Astrocyte (in vitro differentiated cells and primary cell): ENCODE results near the gene EYS. TPM values are rescaled to one million over a fixed set of nuclear protein-coding genes. Genes with fewer than 3 reads are reported as not detected.

ENCODE experiments used
- DNase-seq: peaks from one replicate; pipeline ENCODE4 v3.0.0-alpha.2; 2010; ENCODE audit warnings: low read depth
- FAIRE-seq: peaks from 2 replicates; lab custom pipeline; 2011; peaks lifted over from hg19 to GRCh38; lab: Jason Lieb, UNC
- H2AFZ ChIP-seq: 2 replicates; pipeline ENCODE4 v1.6.0; 2012; ENCODE audit warnings: low read depth, low read length, inconsistent platforms
- H3K27ac ChIP-seq: 2 replicates; pipeline ENCODE4 v1.5.1; 2011; ENCODE audit warnings: low read depth, low read length, inconsistent platforms
- H3K27me3 ChIP-seq: 2 replicates; pipeline ENCODE4 v1.6.0; 2011; ENCODE audit warnings: low read length, inconsistent platforms; ENCODE audit not compliant: insufficient read depth
- H3K36me3 ChIP-seq: 2 replicates; pipeline ENCODE4 v1.5.1; 2011; ENCODE audit warnings: low read length, inconsistent platforms; ENCODE audit not compliant: insufficient read depth
- H3K4me1 ChIP-seq: 2 replicates; pipeline ENCODE4 v1.5.1; 2011; ENCODE audit warnings: low read length, inconsistent platforms; ENCODE audit not compliant: insufficient read depth
- H3K4me2 ChIP-seq: 2 replicates; pipeline ENCODE4 v1.6.0; 2012; ENCODE audit warnings: low read length, inconsistent platforms
- H3K4me3 ChIP-seq: 2 replicates; pipeline ENCODE4 v1.5.1; 2011; ENCODE audit warnings: low read depth, mild to moderate bottlenecking, low read length, inconsistent platforms; ENCODE audit not compliant: insufficient read depth
- H3K79me2 ChIP-seq: 2 replicates; pipeline ENCODE4 v1.6.0; 2012; ENCODE audit warnings: mild to moderate bottlenecking, low read length, inconsistent platforms; ENCODE audit not compliant: insufficient read depth
- H3K9ac ChIP-seq: 2 replicates; pipeline ENCODE4 v1.6.0; 2012; ENCODE audit warnings: mild to moderate bottlenecking, low read length, inconsistent platforms
- H3K9me3 ChIP-seq: 2 replicates; pipeline ENCODE4 v1.5.1; 2012; ENCODE audit warnings: low read depth, mild to moderate bottlenecking, low read length, inconsistent platforms; ENCODE audit not compliant: insufficient read depth
- H4K20me1 ChIP-seq: 2 replicates; pipeline ENCODE4 v1.6.0; 2012; ENCODE audit warnings: low read length, inconsistent platforms; ENCODE audit not compliant: insufficient read depth
- H3K27ac Mint-ChIP-seq: one replicate; pipeline ENCODE4 v1.8.0; 2021; ENCODE audit warnings: mild to moderate bottlenecking, mixed read lengths; ENCODE audit not compliant: unreplicated experiment
- H3K27me3 Mint-ChIP-seq: one replicate; pipeline ENCODE4 v1.8.0; 2021; ENCODE audit warnings: low read depth, mixed read lengths; ENCODE audit not compliant: unreplicated experiment
- H3K36me3 Mint-ChIP-seq: one replicate; pipeline ENCODE4 v1.8.0; 2021; ENCODE audit warnings: low read depth, mixed read lengths; ENCODE audit not compliant: unreplicated experiment
- H3K4me1 Mint-ChIP-seq: one replicate; pipeline ENCODE4 v1.8.0; 2021; ENCODE audit warnings: low read depth, mixed read lengths; ENCODE audit not compliant: unreplicated experiment
- H3K4me3 Mint-ChIP-seq: one replicate; pipeline ENCODE4 v1.8.0; 2021; ENCODE audit warnings: mild to moderate bottlenecking, moderate library complexity, mixed read lengths; ENCODE audit not compliant: unreplicated experiment
- H3K9me3 Mint-ChIP-seq: one replicate; pipeline ENCODE4 v1.8.0; 2021; ENCODE audit warnings: mild to moderate bottlenecking, mixed read lengths; ENCODE audit not compliant: unreplicated experiment
- EZH2 ChIP-seq: IDR thresholded peaks from 2 replicates; pipeline ENCODE4 v1.6.1; 2012; ENCODE audit warnings: mild to moderate bottlenecking, low read length, inconsistent platforms; ENCODE audit not compliant: insufficient read depth
- total RNA-seq: library from RNA; stranded (reverse); gene quantifications from 2 replicates; pipeline ENCODE4 v1.2.1, GENCODE V29; 2021
- TF ChIP-seq, protein P1 (sequence below): IDR thresholded peaks from 2 replicates; pipeline ENCODE4 v1.5.1; 2011; ENCODE audit warnings: low read depth, mild to moderate bottlenecking, inconsistent platforms, low read length, moderate library complexity; ENCODE audit not compliant: insufficient read depth

Gene EYS
- total RNA-seq, 1 donor from 2014 or later: 0.16 TPM

DNA sequence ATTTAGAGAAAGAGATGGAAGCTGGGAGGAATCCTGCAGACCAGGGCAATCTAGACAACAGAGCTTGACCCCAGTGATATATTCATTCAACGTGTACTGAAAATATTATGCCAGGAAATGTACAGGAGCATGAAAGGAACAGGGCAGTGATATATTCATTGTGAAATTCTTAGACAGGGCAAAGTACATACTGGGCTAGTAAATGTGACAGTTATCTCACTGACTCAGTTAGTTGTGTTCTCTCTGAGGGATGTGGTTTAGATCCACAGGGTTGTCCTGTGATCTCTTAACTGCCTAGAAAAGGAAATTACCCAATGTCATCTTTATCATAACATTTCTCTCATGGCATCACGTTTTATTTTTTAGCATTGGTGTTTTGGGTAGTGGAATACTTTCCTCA is 891.3 kb downstream of the EYS start:
- FAIRE-seq: no peak
- H3K4me2 ChIP-seq: no peak overlapping the region
- Mint-ChIP-seq H3K9me3 (no peaks in the 10 kb centered on the region), H3K27me3 (no peaks in the 10 kb centered on the region), H3K4me3 (no peak overlapping the region), H3K36me3 (no peaks in the 10 kb centered on the region), H3K4me1 (peaks cover 7% of the 10 kb centered on the region), H3K27ac (no peak overlapping the region)
- H3K9me3 ChIP-seq: no peaks in the 10 kb centered on the region
- H3K4me3 ChIP-seq: no peak overlapping the region
- H3K9ac ChIP-seq: no peak overlapping the region
- H2AFZ ChIP-seq: no peak overlapping the region
- no peaks in the 10 kb centered on the region for H3K79me2 ChIP-seq
- DNase-seq: no peak
- no peaks in the 10 kb centered on the region for H3K36me3 ChIP-seq
- H3K27me3 ChIP-seq: no peaks in the 10 kb centered on the region
- TF ChIP-seq EZH2: no peak
- TF ChIP-seq, protein P1, sequence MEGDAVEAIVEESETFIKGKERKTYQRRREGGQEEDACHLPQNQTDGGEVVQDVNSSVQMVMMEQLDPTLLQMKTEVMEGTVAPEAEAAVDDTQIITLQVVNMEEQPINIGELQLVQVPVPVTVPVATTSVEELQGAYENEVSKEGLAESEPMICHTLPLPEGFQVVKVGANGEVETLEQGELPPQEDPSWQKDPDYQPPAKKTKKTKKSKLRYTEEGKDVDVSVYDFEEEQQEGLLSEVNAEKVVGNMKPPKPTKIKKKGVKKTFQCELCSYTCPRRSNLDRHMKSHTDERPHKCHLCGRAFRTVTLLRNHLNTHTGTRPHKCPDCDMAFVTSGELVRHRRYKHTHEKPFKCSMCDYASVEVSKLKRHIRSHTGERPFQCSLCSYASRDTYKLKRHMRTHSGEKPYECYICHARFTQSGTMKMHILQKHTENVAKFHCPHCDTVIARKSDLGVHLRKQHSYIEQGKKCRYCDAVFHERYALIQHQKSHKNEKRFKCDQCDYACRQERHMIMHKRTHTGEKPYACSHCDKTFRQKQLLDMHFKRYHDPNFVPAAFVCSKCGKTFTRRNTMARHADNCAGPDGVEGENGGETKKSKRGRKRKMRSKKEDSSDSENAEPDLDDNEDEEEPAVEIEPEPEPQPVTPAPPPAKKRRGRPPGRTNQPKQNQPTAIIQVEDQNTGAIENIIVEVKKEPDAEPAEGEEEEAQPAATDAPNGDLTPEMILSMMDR: no peak
- H3K4me1 ChIP-seq: no peaks in the 10 kb centered on the region
- no peaks in the 10 kb centered on the region for H4K20me1 ChIP-seq
- no peak overlapping the region for H3K27ac ChIP-seq

DNA sequence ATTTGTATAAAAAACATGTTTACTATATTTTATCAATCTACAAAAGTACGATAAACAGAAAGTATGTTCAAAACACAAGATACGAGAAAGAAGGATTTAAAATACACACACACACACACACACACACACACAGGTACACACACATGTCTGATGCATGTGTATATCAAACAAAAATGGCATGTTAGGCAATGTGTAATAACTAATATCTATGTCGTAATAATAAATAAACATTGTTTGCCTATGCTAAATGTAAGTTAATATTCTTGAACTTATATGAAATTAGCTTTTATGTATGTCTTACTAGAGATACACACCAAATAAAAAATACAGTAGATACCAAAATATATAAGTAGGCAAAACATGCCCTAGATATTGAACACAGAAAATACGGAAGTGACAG is 894.9 kb downstream of the EYS start:
- H4K20me1 ChIP-seq: no peaks in the 10 kb centered on the region
- FAIRE-seq: no peak
- H3K4me3 ChIP-seq: no peak overlapping the region
- H3K36me3 ChIP-seq: no peaks in the 10 kb centered on the region
- TF ChIP-seq, protein P1: no peak
- TF ChIP-seq EZH2: no peak
- H3K27me3 ChIP-seq: no peaks in the 10 kb centered on the region
- H3K4me1 ChIP-seq: no peaks in the 10 kb centered on the region
- DNase-seq: no peak
- H3K9me3 ChIP-seq: no peaks in the 10 kb centered on the region
- Mint-ChIP-seq H3K4me3 (no peak overlapping the region), H3K27ac (no peak overlapping the region), H3K4me1 (peaks cover 7% of the 10 kb centered on the region), H3K9me3 (no peaks in the 10 kb centered on the region), H3K36me3 (no peaks in the 10 kb centered on the region), H3K27me3 (no peaks in the 10 kb centered on the region)
- H3K9ac ChIP-seq: no peak overlapping the region
- H3K4me2 ChIP-seq: no peak overlapping the region
- no peaks in the 10 kb centered on the region for H3K79me2 ChIP-seq
- no peak overlapping the region for H3K27ac ChIP-seq
- no peak overlapping the region for H2AFZ ChIP-seq

DNA sequence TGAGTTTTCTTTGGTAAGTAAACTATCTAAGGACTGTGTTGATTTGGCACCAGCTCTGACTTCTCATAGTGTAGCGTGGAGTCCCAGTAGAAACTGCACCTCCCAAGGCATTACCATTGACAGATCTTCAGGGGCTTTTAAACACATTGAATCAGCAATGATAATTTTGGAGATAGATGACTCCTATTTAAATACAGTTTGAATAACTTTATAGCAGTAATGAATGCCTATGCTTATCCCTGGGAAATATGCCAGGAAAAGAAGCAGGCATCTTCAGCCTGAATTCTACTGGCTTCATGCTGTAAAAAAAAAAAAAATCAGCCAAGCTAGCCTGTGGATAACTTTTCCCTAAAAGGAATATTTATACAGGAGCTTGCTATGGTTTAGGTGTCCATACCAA is 895.9 kb downstream of the EYS start:
- Mint-ChIP-seq H3K27me3 (no peaks in the 10 kb centered on the region), H3K27ac (no peak overlapping the region), H3K9me3 (no peaks in the 10 kb centered on the region), H3K4me3 (no peak overlapping the region), H3K36me3 (no peaks in the 10 kb centered on the region), H3K4me1 (peaks cover 2% of the 10 kb centered on the region)
- no peaks in the 10 kb centered on the region for H3K4me1 ChIP-seq
- no peak overlapping the region for H3K27ac ChIP-seq
- no peaks in the 10 kb centered on the region for H3K27me3 ChIP-seq
- no peak overlapping the region for H3K9ac ChIP-seq
- H4K20me1 ChIP-seq: no peaks in the 10 kb centered on the region
- no peaks in the 10 kb centered on the region for H3K79me2 ChIP-seq
- TF ChIP-seq, protein P1: no peak
- TF ChIP-seq EZH2: no peak
- DNase-seq (no peak), FAIRE-seq (no peak)
- no peak overlapping the region for H3K4me3 ChIP-seq
- H2AFZ ChIP-seq: no peak overlapping the region
- H3K36me3 ChIP-seq: no peaks in the 10 kb centered on the region
- H3K9me3 ChIP-seq: no peaks in the 10 kb centered on the region
- H3K4me2 ChIP-seq: no peak overlapping the region
